HG03442 (cell line): ENCODE results near the gene NPIPA1.
"Not testable (repeated sequence)": the region's sequence is repeated elsewhere in the genome, so short reads cannot be mapped to it uniquely, and the experiment has no call there.

Experiments used
- ATAC-seq: cut with Tn5 transposase; IDR thresholded peaks from one replicate; pipeline ENCODE4 v1.9.1; 2021; ENCODE audit warnings: mild to moderate bottlenecking, moderate library complexity; ENCODE audit not compliant: unreplicated experiment

The NPIPA1 gene

DNA sequence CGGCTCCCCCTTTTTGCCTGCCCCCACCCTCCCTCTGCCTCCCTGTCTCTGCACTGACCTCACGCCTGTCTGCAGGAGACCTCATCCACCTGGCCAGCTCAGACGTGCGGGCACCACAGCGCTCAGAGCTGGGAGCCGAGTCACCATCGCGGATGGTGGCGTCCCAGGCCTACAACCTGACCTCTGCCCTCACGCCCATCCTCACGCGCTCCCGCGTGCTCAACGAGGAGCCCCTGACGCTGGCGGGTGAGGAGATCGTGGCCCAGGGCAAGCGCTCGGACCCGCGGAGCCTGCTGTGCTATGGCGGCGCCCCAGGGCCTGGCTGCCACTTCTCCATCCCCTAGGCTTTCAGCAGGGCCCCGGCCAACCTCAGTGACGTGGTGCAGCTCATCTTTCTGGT lies 8.1 kb upstream of the NPIPA1 start:
- not testable (repeated sequence) for ATAC-seq

DNA sequence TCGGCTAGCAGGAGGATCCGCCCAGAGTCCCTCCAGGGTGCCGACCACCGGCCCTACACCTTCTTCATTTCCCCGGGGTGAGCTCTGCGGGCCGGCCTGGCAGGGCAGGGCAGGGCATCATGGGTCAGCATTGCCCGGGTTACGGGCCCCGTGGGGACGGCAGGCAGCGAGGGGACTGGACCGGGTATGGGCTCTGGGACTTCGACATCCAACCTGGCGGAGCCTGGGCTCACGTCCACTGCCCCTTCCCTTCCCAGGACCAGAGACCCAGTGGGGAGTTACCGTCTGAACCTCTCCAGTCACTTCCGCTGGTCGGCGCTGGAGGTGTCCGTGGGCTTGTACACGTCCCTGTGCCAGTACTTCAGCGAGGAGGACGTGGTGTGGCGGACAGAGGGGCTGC lies 7.0 kb upstream of the NPIPA1 start:
- not testable (repeated sequence) for ATAC-seq

GRCh38 chr16:14930971-14931370 lies 6.3 kb upstream of the NPIPA1 start:
- ATAC-seq = not testable (repeated sequence)

GRCh38 chr16:14932581-14933375 lies 4.5 kb upstream of the NPIPA1 start:
- not testable (repeated sequence) for ATAC-seq

DNA sequence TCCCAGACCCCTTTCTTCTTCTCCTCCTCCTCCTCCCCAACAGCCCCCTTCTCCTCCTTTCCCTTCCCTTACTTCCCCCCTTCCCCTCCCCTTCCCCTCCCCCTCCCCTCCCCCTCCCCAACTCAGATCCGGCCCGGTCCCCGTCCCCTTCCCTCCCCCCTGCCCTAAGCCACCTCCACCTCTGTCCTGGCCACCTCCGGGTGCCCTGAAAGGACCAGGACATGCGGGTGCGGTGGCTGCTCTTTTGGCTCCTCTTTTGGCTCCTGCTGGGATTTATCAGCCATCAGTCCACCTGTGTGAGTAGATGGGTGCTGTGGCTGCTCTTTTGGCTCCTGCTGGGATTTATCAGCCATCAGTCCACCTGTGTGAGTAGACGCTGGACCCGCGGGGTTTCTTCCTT lies 751 bp downstream of the NPIPA1 start:
- not testable (repeated sequence) for ATAC-seq

DNA sequence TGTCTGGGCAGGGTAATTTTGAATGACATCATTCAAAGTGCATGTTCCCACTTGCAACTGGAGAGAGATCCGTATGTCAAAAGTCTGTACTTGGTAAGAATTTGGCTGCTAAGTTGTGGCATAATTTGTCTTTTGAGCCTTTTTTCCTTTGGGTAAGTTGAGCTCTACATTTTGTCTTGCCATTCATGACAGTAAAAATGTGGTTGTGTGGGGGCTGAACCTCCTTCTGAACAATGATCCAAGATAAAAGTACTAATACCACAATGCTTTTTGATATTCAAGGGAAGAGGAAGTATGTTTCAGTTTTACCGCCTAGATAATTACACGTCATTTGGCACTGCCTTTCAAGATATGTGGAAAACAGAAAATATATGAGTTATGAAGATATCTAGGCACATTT lies 5.4 kb downstream of the NPIPA1 start:
- not testable (repeated sequence) for ATAC-seq

DNA sequence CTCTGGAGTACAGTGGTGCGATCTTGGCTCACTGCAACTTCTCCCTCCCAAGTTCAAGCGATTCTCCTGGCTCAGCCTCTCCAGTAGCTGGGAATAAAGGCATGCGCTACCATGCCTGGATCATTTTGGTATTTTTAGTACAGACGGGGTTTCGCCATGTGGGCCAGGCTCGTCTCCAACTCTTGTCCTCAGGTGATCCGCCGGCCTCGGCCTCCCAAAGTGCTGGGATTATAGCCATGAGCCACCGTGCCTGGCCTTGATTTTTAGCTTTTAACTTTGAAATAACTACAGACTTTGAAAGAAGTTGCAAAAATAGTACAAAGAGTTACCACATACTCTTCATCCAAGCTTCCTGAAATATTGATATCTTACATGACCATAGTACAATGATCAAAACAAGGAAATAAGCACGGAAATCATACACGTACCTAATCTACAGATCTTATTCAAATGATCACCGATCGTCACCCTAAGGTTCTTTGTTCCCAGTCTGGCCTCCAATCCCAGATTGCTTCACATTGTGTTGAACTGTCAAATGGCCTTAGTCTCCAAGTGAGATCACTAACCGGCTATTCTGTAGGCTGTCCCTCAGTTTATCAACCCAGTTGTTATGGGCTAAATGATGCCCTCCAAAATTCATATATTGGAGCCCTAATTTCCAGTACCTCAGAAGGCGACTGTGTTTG lies 18.4 kb downstream of the NPIPA1 start:
- no peak for ATAC-seq

DNA sequence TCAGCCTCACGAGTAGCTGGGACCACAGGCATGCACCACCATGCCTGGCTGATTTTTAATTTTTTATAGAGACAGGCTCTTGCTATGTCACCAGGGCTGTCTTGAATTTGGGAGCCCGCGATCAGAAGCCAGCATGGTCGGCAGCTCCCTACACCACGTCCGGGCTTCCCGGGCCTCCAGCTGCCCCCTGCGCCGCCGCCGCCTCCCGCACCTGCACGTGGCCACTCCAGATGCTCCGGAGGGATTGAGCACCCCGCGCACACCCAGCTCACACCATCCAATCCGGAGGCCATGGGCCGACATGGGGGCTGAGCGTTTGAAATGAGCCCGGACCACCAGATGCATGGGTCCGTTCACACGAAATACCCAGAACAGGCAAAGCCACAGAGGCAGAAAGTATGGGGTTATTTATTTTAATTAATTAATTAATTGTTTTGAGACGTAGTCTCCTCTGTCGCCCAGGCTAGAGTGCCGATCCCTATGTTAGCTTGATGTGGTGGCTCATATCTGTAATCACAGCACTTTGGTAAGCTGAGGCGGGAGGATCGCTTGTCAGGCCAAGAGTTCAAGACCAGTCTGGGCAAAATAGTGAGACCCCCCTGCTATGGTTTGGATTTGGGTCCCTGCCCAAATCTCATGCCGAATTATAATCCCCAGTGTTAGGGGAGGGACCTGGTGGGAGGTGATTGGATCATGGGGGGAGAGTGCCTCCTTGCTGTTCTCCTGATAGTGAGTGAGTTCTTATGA lies 20.5 kb downstream of the NPIPA1 start:
- no peak for ATAC-seq

DNA sequence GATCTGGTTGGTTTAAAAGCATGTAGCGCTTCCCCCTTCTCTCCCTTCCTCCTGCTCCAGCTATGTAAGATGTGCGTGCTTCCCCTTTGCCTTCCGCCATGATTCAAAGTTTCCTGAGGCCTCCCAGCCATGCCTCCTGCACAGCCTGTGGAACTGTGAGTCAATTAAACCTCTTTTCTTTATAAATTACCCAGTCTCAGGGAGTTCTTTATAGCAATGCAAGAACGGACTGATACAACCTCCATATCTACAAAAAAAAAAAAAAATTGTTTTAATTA lies 21.0 kb downstream of the NPIPA1 start:
- ATAC-seq = no peak

- no peak for ATAC-seq
These were observed 21.7 kb downstream of the NPIPA1 start for GRCh38 chr16:14958970-14959369.

GRCh38 chr16:14961405-14962186 lies 24.4 kb downstream of the NPIPA1 start:
- ATAC-seq = no peak

GRCh38 chr16:14963281-14964173 lies 26.3 kb downstream of the NPIPA1 start:
- ATAC-seq = no peak

- no peak for ATAC-seq
These were observed 28.1 kb downstream of the NPIPA1 start for GRCh38 chr16:14965328-14965727.

- ATAC-seq = not testable (repeated sequence)
These were observed 32.6 kb downstream of the NPIPA1 start for GRCh38 chr16:14969795-14970194.

GRCh38 chr16:14971621-14972228 lies 34.5 kb downstream of the NPIPA1 start:
- not testable (repeated sequence) for ATAC-seq

DNA sequence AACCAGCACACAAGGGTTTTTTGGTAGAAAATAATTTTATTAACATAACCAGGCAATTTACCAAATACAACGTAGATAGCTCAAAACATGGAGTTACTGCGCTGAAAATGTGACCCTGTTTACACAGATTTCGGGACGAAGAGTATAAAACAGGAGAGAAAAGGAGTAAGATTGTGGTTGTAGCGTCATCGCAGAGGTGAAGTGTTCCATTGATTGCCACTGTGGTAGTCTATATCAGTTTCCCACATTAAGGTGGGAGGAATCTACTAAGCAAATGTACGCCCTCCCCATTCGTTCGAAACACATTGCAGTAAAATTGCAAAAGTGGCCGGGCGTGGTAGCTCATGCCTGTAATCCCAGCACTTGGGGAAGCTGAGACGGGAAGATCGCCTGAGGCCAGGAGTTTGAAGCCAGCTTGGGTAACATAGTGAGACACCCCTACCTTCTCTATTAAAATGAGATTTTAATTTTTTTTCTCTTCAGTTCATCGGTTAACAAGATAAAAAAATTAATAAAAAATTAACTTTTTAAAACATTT lies 36.6 kb downstream of the NPIPA1 start:
- ATAC-seq = not testable (repeated sequence)

- not testable (repeated sequence) for ATAC-seq
These were observed 37.0 kb downstream of the NPIPA1 start for GRCh38 chr16:14974331-14974655.

DNA sequence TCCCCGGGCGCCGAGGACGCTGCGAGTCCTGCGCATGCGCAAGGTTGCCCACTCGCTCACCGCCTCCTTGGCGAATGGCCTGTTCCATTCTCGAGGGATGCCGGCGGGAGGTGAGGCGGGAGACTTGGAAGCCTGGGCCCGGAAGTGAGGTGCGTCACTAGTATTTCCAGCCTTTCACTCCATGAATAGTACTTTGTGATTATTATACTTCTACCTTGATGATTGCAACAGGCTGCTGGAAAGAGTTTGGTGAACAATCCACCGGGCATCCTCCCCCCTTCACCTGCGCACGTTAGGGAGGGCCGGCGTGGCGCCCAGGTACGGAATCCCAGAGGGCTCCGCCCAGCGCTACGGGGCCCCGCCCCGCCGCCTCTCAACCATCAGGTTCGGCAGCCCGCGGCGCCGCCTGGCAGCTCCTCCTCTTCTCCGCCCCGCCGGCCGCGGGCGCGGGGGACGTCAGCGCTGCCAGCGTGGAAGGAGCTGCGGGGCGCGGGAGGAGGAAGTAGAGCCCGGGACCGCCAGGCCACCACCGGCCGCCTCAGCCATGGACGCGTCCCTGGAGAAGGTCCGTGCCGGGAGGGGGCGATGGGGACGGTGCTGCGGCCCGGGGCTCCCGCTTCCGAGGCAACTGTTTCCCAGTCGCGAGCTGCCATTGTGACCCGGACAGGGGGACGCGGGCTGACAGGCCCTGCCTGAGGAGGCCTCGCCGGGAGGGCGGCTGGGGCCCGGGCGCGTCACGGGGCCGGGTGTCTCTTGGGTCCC lies 37.6 kb downstream of the NPIPA1 start, which contains the start of gene PDXDC1:
Gene PDXDC1, plus strand, starts transcription at position 371 of the 762 bp plus-strand sequence. Its CDS starts 174 bp downstream, at position 545.
- peak; percentile 89 for ATAC-seq
